PC-3 (cell line): Measurements from ENCODE around the gene TMED1. TPM values are rescaled to one million over a fixed set of nuclear protein-coding genes. Genes with fewer than 3 reads are reported as not detected.

Source experiments
- ATAC-seq: fragments of 200-7000 bp; cut with Tn5 transposase; 2 replicates; pipeline ENCODE4 v1.9.1; 2020; ENCODE audit warnings: mild to moderate bottlenecking, moderate library complexity
- BruUV-seq: library from RNA; stranded (reverse); fragments of 400-500 nt; replicated peaks from 2 replicates; lab custom pipeline; 2021; lab: Mats Ljungman, UMichigan
- CTCF ChIA-PET: fragments of 300-600 bp; sonication (Branson Sonifier 250); formaldehyde crosslinking; loops from one replicate; lab custom pipeline; 2022; ENCODE audit warnings: antibody characterized with exemption; lab: Charles Lee
- POLR2A ChIA-PET: fragments of 300-600 bp; sonication (Branson Sonifier 250); formaldehyde crosslinking; loops from one replicate; lab custom pipeline; 2022; ENCODE audit warnings: antibody characterized with exemption; ENCODE audit not compliant: unreplicated experiment; lab: Charles Lee
- DNase-seq: peaks from one replicate; pipeline ENCODE4 v3.0.0-alpha.2; 2015
- H2AFZ ChIP-seq: fragments of 300-600 bp; sonication (generic); 2 replicates; pipeline ENCODE4 v1.6.0; 2016; ENCODE audit warnings: antibody characterized with exemption, low read length
- H3F3A ChIP-seq: fragments of 300-600 bp; sonication (generic); one replicate; pipeline ENCODE4 v1.6.0; 2017; ENCODE audit warnings: antibody characterized with exemption, low read length, control low read depth, mild to moderate bottlenecking; ENCODE audit not compliant: unreplicated experiment
- H3K27ac ChIP-seq: fragments of 300-600 bp; sonication (generic); 2 replicates; pipeline ENCODE4 v1.5.1; 2016; ENCODE audit warnings: mild to moderate bottlenecking, low read length
- H3K27me3 ChIP-seq: fragments of 300-600 bp; sonication (generic); 2 replicates; pipeline ENCODE4 v1.6.1; 2016; ENCODE audit warnings: low read length, mixed read lengths
- H3K36me3 ChIP-seq: fragments of 300-600 bp; sonication (generic); 2 replicates; pipeline ENCODE4 v1.6.1; 2016; ENCODE audit warnings: low read depth, mixed run types, low read length, mixed read lengths
- H3K4me1 ChIP-seq: fragments of 300-600 bp; sonication (generic); 2 replicates; pipeline ENCODE4 v1.5.1; 2016; ENCODE audit warnings: low read length; ENCODE audit not compliant: insufficient read depth
- H3K4me2 ChIP-seq: fragments of 300-600 bp; sonication (generic); 2 replicates; pipeline ENCODE4 v1.6.0; 2016; ENCODE audit warnings: low read length
- H3K4me3 ChIP-seq: fragments of 300-600 bp; sonication (generic); 2 replicates; pipeline ENCODE4 v1.5.1; 2016; ENCODE audit warnings: mild to moderate bottlenecking, low read length, mixed read lengths
- H3K79me2 ChIP-seq: fragments of 300-600 bp; sonication (generic); 2 replicates; pipeline ENCODE4 v1.6.1; 2017; ENCODE audit warnings: low read length, mixed read lengths
- H3K9ac ChIP-seq: fragments of 300-600 bp; sonication (generic); 2 replicates; pipeline ENCODE4 v1.6.0; 2016; ENCODE audit warnings: mild to moderate bottlenecking, low read length
- H3K9me2 ChIP-seq: fragments of 300-600 bp; sonication (generic); replicated peaks from 2 replicates; pipeline ENCODE4 v1.6.1; 2016; ENCODE audit warnings: mixed run types, low read length, mixed read lengths
- H3K9me3 ChIP-seq: fragments of 300-600 bp; sonication (generic); 2 replicates; pipeline ENCODE4 v1.6.1; 2016; ENCODE audit warnings: low read length, mixed read lengths
- H4K20me1 ChIP-seq: fragments of 300-600 bp; sonication (generic); 2 replicates; pipeline ENCODE4 v1.6.1; 2016; ENCODE audit warnings: low read length, mixed read lengths
- CTCF ChIP-seq: fragments of 300-600 bp; sonication (generic); conservative IDR thresholded peaks from 2 replicates; pipeline ENCODE4 v1.5.1; 2017; ENCODE audit warnings: antibody characterized with exemption, low read depth, mild to moderate bottlenecking, low read length
- EZH2 ChIP-seq: fragments of 300-600 bp; sonication (generic); IDR thresholded peaks from one replicate; pipeline ENCODE4 v1.6.1; 2017; ENCODE audit warnings: antibody characterized with exemption, mild to moderate bottlenecking, low read length; ENCODE audit not compliant: unreplicated experiment
- EZH2phosphoT487 ChIP-seq: fragments of 300-600 bp; sonication (generic); IDR thresholded peaks from 2 replicates; pipeline ENCODE4 v1.6.1; 2018; ENCODE audit warnings: mild to moderate bottlenecking, antibody characterized with exemption, low read length, borderline replicate concordance
- intact Hi-C: fragments of 100-400 bp; cut with micrococcal nuclease; formaldehyde crosslinking; loops from 2 replicates; pipeline ENCODE4 v1.9.0; 2023
- total RNA-seq: library from RNA; depleted of rRNA; stranded (reverse); fragments of >200 nt; gene quantifications from 2 replicates; pipeline ENCODE4 v1.2.3, GENCODE V29; 2014

The TMED1 gene
- total RNA-seq, 1 experiment from 2014 or later: 81.2 TPM

- no peak overlapping the region for H3K4me3 ChIP-seq
- ATAC-seq: no peak
- no peaks in the 10 kb centered on the region for H3K27me3 ChIP-seq
- peaks cover 33% of the 10 kb centered on the region for H3K36me3 ChIP-seq
- no peaks in the 10 kb centered on the region for H4K20me1 ChIP-seq
- no peak overlapping the region for H3K4me2 ChIP-seq
- BruUV-seq: no TSS peak
- CTCF ChIA-PET: no interaction called here
- DNase-seq: no peak
- no peak for TF ChIP-seq EZH2
- no peak for TF ChIP-seq CTCF
- no peak for TF ChIP-seq EZH2phosphoT487
- H3K79me2 ChIP-seq: no peaks in the 10 kb centered on the region
- H3K9me3 ChIP-seq: no peaks in the 10 kb centered on the region
- no peaks in the 10 kb centered on the region for H3F3A ChIP-seq
- POLR2A ChIA-PET: no interaction called here
- H3K27ac ChIP-seq: no peak overlapping the region
- intact Hi-C loops: no loop called here
- no peaks in the 10 kb centered on the region for H3K9me2 ChIP-seq
- H2AFZ ChIP-seq: no peak overlapping the region
- no peak overlapping the region for H3K9ac ChIP-seq
- no peaks in the 10 kb centered on the region for H3K4me1 ChIP-seq
Measured at GRCh38 chr19:10797541-10798256, 38.3 kb downstream of the TMED1 start.

- Histone ChIP-seq H3K27ac (no peak overlapping the region), H3K4me2 (no peak overlapping the region), H3K79me2 (no peaks in the 10 kb centered on the region), H3K9ac (no peak overlapping the region), H3K4me1 (no peaks in the 10 kb centered on the region), H3K4me3 (no peak overlapping the region), H4K20me1 (no peaks in the 10 kb centered on the region), H3K9me2 (no peaks in the 10 kb centered on the region), H3F3A (no peaks in the 10 kb centered on the region), H3K27me3 (no peaks in the 10 kb centered on the region), H3K9me3 (no peaks in the 10 kb centered on the region), H2AFZ (no peak overlapping the region), H3K36me3 (peaks cover 30% of the 10 kb centered on the region)
- no peak for ATAC-seq
- intact Hi-C loops: no loop called here
- TSS peak; percentile 3 for BruUV-seq
- ChIA-PET POLR2A (no interaction called here), CTCF (no interaction called here)
- TF ChIP-seq EZH2phosphoT487: no peak
- no peak for TF ChIP-seq EZH2
- no peak for TF ChIP-seq CTCF
- DNase-seq: no peak
Measured at GRCh38 chr19:10797078-10797477, 38.9 kb downstream of the TMED1 start.

- H4K20me1 ChIP-seq: no peaks in the 10 kb centered on the region
- no peak overlapping the region for H2AFZ ChIP-seq
- no TSS peak for BruUV-seq
- H3K9ac ChIP-seq: no peak overlapping the region
- no peak for TF ChIP-seq EZH2phosphoT487
- no peak for TF ChIP-seq EZH2
- no peak for TF ChIP-seq CTCF
- DNase-seq (no peak), ATAC-seq (no peak)
- POLR2A ChIA-PET: no interaction called here
- H3K9me3 ChIP-seq: no peaks in the 10 kb centered on the region
- no peak overlapping the region for H3K4me3 ChIP-seq
- H3K36me3 ChIP-seq: peaks cover 26% of the 10 kb centered on the region
- no peaks in the 10 kb centered on the region for H3K4me1 ChIP-seq
- no peak overlapping the region for H3K27ac ChIP-seq
- no peaks in the 10 kb centered on the region for H3K79me2 ChIP-seq
- no peaks in the 10 kb centered on the region for H3F3A ChIP-seq
- CTCF ChIA-PET: no interaction called here
- H3K9me2 ChIP-seq: no peaks in the 10 kb centered on the region
- H3K4me2 ChIP-seq: no peak overlapping the region
- H3K27me3 ChIP-seq: no peaks in the 10 kb centered on the region
- intact Hi-C loops: no loop called here
Measured at GRCh38 chr19:10796653-10797052, 39.4 kb downstream of the TMED1 start.
